Mesodermal cell (in vitro differentiated cells): ENCODE measurements around the gene ZDHHC18.

Experiments
- H3K27ac ChIP-seq: 2 replicates; pipeline ENCODE4 v1.7.0; 2013; ENCODE audit warnings: mild to moderate bottlenecking, low read depth, low read length, moderate library complexity; ENCODE audit not compliant: severe bottlenecking
- H3K36me3 ChIP-seq: 2 replicates; pipeline ENCODE4 v1.7.1; 2013; ENCODE audit warnings: mild to moderate bottlenecking, low read length, moderate library complexity; ENCODE audit not compliant: control insufficient read depth, insufficient read depth
- H3K4me1 ChIP-seq: one replicate; pipeline ENCODE4 v1.7.1; 2013; ENCODE audit warnings: mild to moderate bottlenecking, low read length; ENCODE audit not compliant: insufficient read depth, control insufficient read depth, poor library complexity, severe bottlenecking
- H3K4me3 ChIP-seq: 2 replicates; pipeline ENCODE4 v1.7.0; 2013; ENCODE audit warnings: low read length, control low read depth, mild to moderate bottlenecking; ENCODE audit not compliant: insufficient read depth, poor library complexity, severe bottlenecking; ENCODE audit errors: extremely low read depth
- H3K9me3 ChIP-seq: 2 replicates; pipeline ENCODE4 v1.7.1; 2013; ENCODE audit warnings: mild to moderate bottlenecking, low read length, moderate library complexity; ENCODE audit not compliant: control insufficient read depth
- WGBS, 2 experiments: methylation state at CpG; one replicate each; pipeline ENCODE4 v1.1.5; 2013; ENCODE audit warnings: missing lambda C conversion rate in 2 of 2; ENCODE audit not compliant: insufficient coverage in 2 of 2; 5-methylcytosine and 5-hydroxymethylcytosine counted together

Gene ZDHHC18

GRCh38 chr1:26786437-26787380, 39.8 kb upstream of the ZDHHC18 start:
- Histone ChIP-seq H3K4me1 (peaks cover 59% of the 10 kb centered on the region), H3K27ac (peak overlapping the region; percentile 92), H3K36me3 (peaks cover 22% of the 10 kb centered on the region), H3K4me3 (peak overlapping the region; percentile 65), H3K9me3 (no peaks in the 10 kb centered on the region)
- WGBS, 2 experiments, result 41 to 43% methylated on average over 8 to 10 of the region's 12 CpGs

DNA sequence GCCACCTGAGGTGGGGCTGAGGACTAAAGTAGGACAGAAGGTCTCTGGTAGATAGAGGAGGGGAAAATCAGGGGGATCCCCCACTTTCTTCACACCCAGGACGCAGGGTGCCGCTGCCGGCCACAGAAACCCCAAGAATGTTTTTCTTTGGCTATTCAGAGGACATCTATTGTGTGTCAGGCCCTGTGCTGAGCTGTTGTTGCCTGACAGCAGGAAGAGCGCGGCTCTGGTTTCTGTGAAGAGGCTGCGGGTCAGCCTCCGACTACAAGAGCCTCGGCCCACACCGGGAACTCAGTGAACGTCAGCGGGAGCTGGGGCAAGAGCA, 39.1 kb upstream of the ZDHHC18 start:
- H3K4me1 ChIP-seq, result peaks cover 57% of the 10 kb centered on the region
- no peaks in the 10 kb centered on the region for H3K9me3 ChIP-seq
- 9 to 13% methylated on average over 11 of the region's 11 CpGs for WGBS, 2 experiments
- peak overlapping the region; percentile 92 for H3K27ac ChIP-seq
- peaks cover 16% of the 10 kb centered on the region for H3K36me3 ChIP-seq
- peak overlapping the region; percentile 65 for H3K4me3 ChIP-seq

GRCh38 chr1:26787706-26788514, 38.6 kb upstream of the ZDHHC18 start, which contains the start of gene PIGV:
Gene PIGV, plus strand, starts transcription at chr1:26787950. Its CDS starts 2,866 bp downstream, at chr1:26790816.
- peak within 1 kb of the TSS; percentile 92 for H3K27ac ChIP-seq
- H3K9me3 ChIP-seq, result no peaks in the 10 kb centered on the region
- WGBS, 2 experiments, result 2% methylated on average over 46 to 49 of the region's 63 CpGs
- H3K36me3 ChIP-seq, result peaks cover 14% of the 10 kb centered on the region
- H3K4me3 ChIP-seq, result peak within 1 kb of the TSS; percentile 65
- peaks cover 54% of the 10 kb centered on the region for H3K4me1 ChIP-seq

- Histone ChIP-seq H3K27ac (peak overlapping the region; percentile 92), H3K4me1 (peaks cover 50% of the 10 kb centered on the region), H3K9me3 (no peaks in the 10 kb centered on the region), H3K4me3 (peak overlapping the region; percentile 65), H3K36me3 (peaks cover 8% of the 10 kb centered on the region)
- 52 to 62% methylated on average over 8 to 10 of the region's 10 CpGs for WGBS, 2 experiments
Observed at GRCh38 chr1:26788515-26788785, 38.0 kb upstream of the ZDHHC18 start.

DNA sequence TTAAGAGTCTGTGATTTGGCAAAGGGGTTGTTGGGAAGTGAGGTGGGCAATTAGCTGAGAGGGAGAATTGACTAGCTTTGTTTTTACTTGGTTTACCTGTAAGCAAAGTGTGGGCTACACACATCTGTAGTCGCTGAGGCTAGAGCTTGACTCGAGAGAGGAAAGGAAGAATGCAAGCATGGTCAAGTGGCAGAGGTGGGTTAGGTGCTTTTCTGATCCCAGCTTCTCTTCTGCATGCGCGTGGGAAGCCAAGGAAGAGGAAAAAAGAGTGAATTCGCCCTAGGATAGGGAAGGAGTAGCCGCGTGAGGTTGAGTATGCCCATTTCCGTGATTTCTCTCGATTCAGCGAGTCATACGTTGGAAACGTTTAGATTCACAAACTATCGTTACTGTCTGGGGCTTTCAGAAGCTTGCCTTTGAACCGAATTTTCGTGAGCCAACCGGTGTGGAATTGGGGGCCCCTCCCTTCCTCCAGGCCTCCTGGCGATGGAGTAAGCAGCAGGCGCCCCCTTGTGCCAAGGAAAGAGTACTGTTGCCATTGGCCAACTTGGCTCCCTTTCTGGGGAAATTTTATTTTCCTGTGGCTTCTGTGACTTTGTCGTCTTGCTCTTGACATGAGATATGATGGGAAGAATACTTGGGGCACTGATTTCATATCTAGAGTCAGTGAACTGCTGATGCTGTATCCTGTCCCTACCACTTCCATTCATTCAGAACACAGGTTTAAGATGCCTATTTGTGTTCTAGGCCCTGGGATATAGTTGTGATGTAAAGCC, 37.5 kb upstream of the ZDHHC18 start:
- Histone ChIP-seq H3K4me1 (peaks cover 45% of the 10 kb centered on the region), H3K36me3 (peaks cover 3% of the 10 kb centered on the region), H3K4me3 (peak overlapping the region; percentile 65), H3K9me3 (no peaks in the 10 kb centered on the region), H3K27ac (peak overlapping the region; percentile 92)
- WGBS, 2 experiments, result 15 to 16% methylated on average over 16 to 18 of the region's 19 CpGs

DNA sequence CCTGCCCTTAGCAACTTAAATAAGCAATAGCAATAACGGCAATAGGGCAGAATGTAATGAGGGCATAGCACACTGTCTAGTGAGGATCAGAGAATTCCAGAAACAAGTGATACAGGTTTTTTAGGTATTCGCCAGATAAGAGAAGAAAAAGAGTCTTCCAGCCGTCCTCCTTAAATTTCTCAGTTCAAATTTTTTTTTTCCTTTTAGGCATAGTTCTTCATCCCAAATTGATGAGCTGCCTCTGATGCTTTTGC, 36.9 kb upstream of the ZDHHC18 start:
- Histone ChIP-seq H3K36me3 (peaks cover 4% of the 10 kb centered on the region), H3K4me1 (peaks cover 40% of the 10 kb centered on the region), H3K27ac (no peak overlapping the region), H3K9me3 (no peaks in the 10 kb centered on the region), H3K4me3 (no peak overlapping the region)
- WGBS, 2 experiments, result 84% methylated on average over 2 of the region's 3 CpGs

DNA sequence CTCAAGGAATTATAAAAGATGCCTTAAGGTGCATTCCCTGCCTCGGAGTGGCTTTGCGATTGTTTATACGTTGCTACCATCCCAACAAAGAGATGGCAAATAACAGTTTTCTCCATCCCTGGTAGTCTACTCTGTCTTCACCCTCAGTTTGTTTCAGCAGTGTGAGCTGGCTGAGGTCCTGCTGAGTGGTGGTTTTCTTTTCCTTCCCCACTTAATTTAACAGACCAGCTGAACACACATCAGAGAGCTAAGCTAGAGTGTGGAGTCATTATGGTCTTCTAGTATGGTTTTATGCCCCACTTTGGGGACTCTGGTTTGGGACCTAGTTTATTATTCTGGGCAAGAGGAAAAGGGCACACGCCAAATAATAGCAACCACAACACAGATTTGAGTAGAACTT, 36.6 kb upstream of the ZDHHC18 start:
- 81 to 85% methylated on average over 3 of the region's 4 CpGs for WGBS, 2 experiments
- H3K36me3 ChIP-seq, result peaks cover 8% of the 10 kb centered on the region
- peaks cover 36% of the 10 kb centered on the region for H3K4me1 ChIP-seq
- no peaks in the 10 kb centered on the region for H3K9me3 ChIP-seq
- H3K27ac ChIP-seq, result no peak overlapping the region
- H3K4me3 ChIP-seq, result no peak overlapping the region

- Histone ChIP-seq H3K27ac (no peak overlapping the region), H3K9me3 (no peaks in the 10 kb centered on the region), H3K4me3 (no peak overlapping the region), H3K4me1 (peaks cover 30% of the 10 kb centered on the region), H3K36me3 (peaks cover 13% of the 10 kb centered on the region)
- 91 to 95% methylated on average over 2 to 4 of the region's 5 CpGs for WGBS, 2 experiments
Observed at GRCh38 chr1:26790551-26790953, 35.9 kb upstream of the ZDHHC18 start.

DNA sequence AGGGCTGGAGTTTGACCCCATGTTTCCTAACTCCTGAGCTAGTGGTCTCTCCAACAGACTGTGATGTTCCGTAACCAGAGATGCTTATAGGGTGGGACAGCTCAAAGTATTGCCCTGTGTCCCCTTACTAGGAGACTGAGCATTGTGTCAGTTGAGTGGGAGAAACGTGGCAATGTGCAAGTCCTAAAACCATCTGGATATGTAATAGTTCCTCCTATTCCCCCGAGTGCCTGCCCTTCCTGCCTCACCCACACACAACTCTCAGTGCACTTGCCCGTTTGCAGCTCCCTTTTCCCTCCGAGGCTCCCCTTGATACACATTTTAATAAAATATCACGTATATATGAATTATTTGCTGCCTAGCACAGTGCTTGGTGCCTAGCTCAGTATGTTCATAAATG, 35.3 kb upstream of the ZDHHC18 start:
- H3K4me1 ChIP-seq, result peaks cover 24% of the 10 kb centered on the region
- WGBS, 2 experiments, result 83 to 93% methylated on average over 2 of the region's 6 CpGs
- no peaks in the 10 kb centered on the region for H3K9me3 ChIP-seq
- H3K36me3 ChIP-seq, result peaks cover 13% of the 10 kb centered on the region
- H3K27ac ChIP-seq, result no peak overlapping the region
- H3K4me3 ChIP-seq, result no peak overlapping the region

DNA sequence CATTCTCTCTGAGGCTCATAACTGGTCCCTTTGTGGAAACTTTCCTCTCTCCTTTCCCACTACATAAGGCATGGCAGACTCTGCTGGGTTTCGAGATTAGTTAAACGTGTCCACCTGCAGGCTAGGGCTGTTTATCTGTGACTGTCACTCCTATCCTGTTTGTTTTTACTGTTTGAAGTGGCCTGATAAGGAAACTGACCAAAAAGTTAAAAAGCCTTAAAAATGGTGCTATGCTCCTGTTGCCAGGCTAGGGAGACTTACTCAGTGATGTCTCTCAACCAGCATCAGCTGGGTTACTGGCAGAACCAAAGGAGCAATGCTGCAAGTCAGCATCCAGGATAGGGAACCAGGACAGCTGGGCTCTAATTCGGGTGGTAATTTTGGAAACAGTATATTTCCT, 34.9 kb upstream of the ZDHHC18 start:
- Histone ChIP-seq H3K36me3 (peaks cover 16% of the 10 kb centered on the region), H3K27ac (no peak overlapping the region), H3K4me3 (no peak overlapping the region), H3K9me3 (no peaks in the 10 kb centered on the region), H3K4me1 (peaks cover 19% of the 10 kb centered on the region)
- 67 to 86% methylated on average over 2 to 3 of the region's 3 CpGs for WGBS, 2 experiments
